GM21529 (cell line): ENCODE results near the gene TPSB2.
"Not testable (repeated sequence)": the region's sequence is repeated elsewhere in the genome, so short reads cannot be mapped to it uniquely, and the experiment has no call there.

ENCODE experiments used
- ATAC-seq: cut with Tn5 transposase; IDR thresholded peaks from one replicate; pipeline ENCODE4 v1.9.1; 2021; ENCODE audit not compliant: unreplicated experiment

TPSB2 gene

GRCh38 chr16:1185460-1186207, 44.4 kb downstream of the TPSB2 start:
- ATAC-seq: not testable (repeated sequence)

- ATAC-seq: no peak
Measured at GRCh38 chr16:1184980-1185379, 45.0 kb downstream of the TPSB2 start.

GRCh38 chr16:1184156-1184868, 45.7 kb downstream of the TPSB2 start:
- ATAC-seq: no peak

GRCh38 chr16:1182950-1183907, 46.8 kb downstream of the TPSB2 start:
- ATAC-seq: no peak

- no peak for ATAC-seq
Measured at GRCh38 chr16:1182316-1182671, 47.7 kb downstream of the TPSB2 start.

- no peak for ATAC-seq
Measured at GRCh38 chr16:1181404-1182315, 48.3 kb downstream of the TPSB2 start.

GRCh38 chr16:1180549-1181403, 49.2 kb downstream of the TPSB2 start:
- no peak for ATAC-seq
